Measurements from ENCODE around the gene TCEA2. TPM values are rescaled to one million over a fixed set of nuclear protein-coding genes. Genes with fewer than 3 reads are reported as not detected.

Gene TCEA2
- total and polyA plus RNA-seq, 9 of the 15 experiments (the other 6 are each of a cell fraction or from before 2014, with no cell fraction given) = 1.4 to 28.7 (median 5.4) TPM

GRCh38 chr20:64106981-64107735 lies 44.2 kb downstream of the TCEA2 start, which contains the start of gene NPBWR2:
NPBWR2 (minus strand) TSS chr20:64107565; CDS start chr20:64106831, 734 bp downstream.
- Histone ChIP-seq H3K4me2 (ENCODE audit: insufficient read depth, low read length) (no peak within 1 kb of the TSS), H3K9ac (ENCODE audit: insufficient read depth in 1 of 2, low read depth in 2 of 2, low read length in 2 of 2) (peak within 1 kb of the TSS in 1 of 2 experiments; percentile 64; a peak in 2 of 4 replicates), H3K9me3 (replicated peaks; ENCODE audit: control insufficient read depth, insufficient read depth, low read depth, low read length) (no peaks in the 10 kb centered on the region), H4K20me1 (replicated peaks; ENCODE audit: control insufficient read depth, insufficient read depth, low read length) (peaks cover 15% of the 10 kb centered on the region; the same call in 1 of the 2 replicates), H3K36me3 (ENCODE audit: control insufficient read depth, insufficient read depth, low read length) (no peaks in the 10 kb centered on the region), H3K9me1 (ENCODE audit: control insufficient read depth, insufficient read depth, low read length) (peaks cover 2% of the 10 kb centered on the region), H3K27ac (ENCODE audit: extremely low read depth, low read depth, low read length) (no peak within 1 kb of the TSS), H3K4me1 (replicated peaks in 1 of 2; ENCODE audit: control insufficient read depth in 2 of 2, insufficient read depth in 2 of 2, low read length in 2 of 2) (peaks cover 0 to 51% of the 10 kb centered on the region in 2 experiments; a peak in 4 of 5 replicates), H2AFZ (ENCODE audit: low read depth, low read length) (no peak within 1 kb of the TSS), H3K79me2 (ENCODE audit: control insufficient read depth, insufficient read depth, low read length) (no peaks in the 10 kb centered on the region), H3K4me3 (no peak within 1 kb of the TSS), H3K27me3 (ENCODE audit: control insufficient read depth in 2 of 2, insufficient read depth in 2 of 2, low read length in 2 of 2) (peaks cover 40 to 80% of the 10 kb centered on the region in 2 experiments)
- ChIA-PET CTCF (ENCODE audit: low intra/inter-chr PET ratio) (no interaction called here), POLR2A (interaction anchor here (0.6 kb wide), 1 partner anchor 1407 kb away, joined by 3 read pairs; no protein-coding TSS in a partner anchor)
- DNase-seq (ENCODE audit: extremely low read depth in 1 of 4, low spot score in 3 of 4) (peak in 3 of 4 experiments; percentile 42 to 55 (median 54)), FAIRE-seq (peak; percentile 62), ATAC-seq (peak; percentile 46)
- BruUV-seq (replicated peaks) = no TSS peak
- intact Hi-C loops (cut with micrococcal nuclease) (no loop called here), in situ Hi-C loops (cut with MboI) (no loop called here)
- WGBS (ENCODE audit: insufficient coverage, low coverage, missing lambda C conversion rate) = 6% methylated on average over 22 of the region's 22 CpGs
- no peak for TF ChIP-seq NFE2L1 (tag; IDR thresholded peaks at IDR 0.05; ENCODE audit: borderline replicate concordance, low read depth)
- TF ChIP-seq CREM (IDR thresholded peaks at IDR 0.05; ENCODE audit: low read depth) = 0 out of 2 replicates have a peak, but pooled peaks have one; percentile 27
